Measurements from ENCODE around the gene ZBTB20.

GRCh38 chr3:114866430-114866829 is 280.7 kb downstream of the ZBTB20 start:
- TF ChIP-seq POLR2A (IDR thresholded peaks at IDR 0.05) (no peak), CTCF (IDR thresholded peaks at IDR 0.05) (no peak)

Measured in right lobe of liver (tissue), 4 donors.